PFSK-1 (cell line): ENCODE results near the gene CACUL1.

Experiments used
- REST ChIP-seq, 2 experiments: IDR thresholded peaks; 2 replicates each; pipeline versions ENCODE4 v1.6.1 to v1.8.0; 2011 to 2012; ENCODE audit warnings: low read depth in 2 of 2, low read length in 2 of 2, control low read depth in 1 of 2, inconsistent platforms in 1 of 2, mild to moderate bottlenecking in 1 of 2, moderate library complexity in 1 of 2; ENCODE audit not compliant: insufficient read depth in 1 of 2
- TAF1 ChIP-seq: IDR thresholded peaks from 2 replicates; pipeline ENCODE4 v1.6.1; 2012; ENCODE audit warnings: low read length, control low read depth, borderline replicate concordance; ENCODE audit not compliant: insufficient read depth

GRCh38 chr10:118767297-118768040 lies 12.7 kb upstream of the CACUL1 start:
- no peak for TF ChIP-seq REST (IDR thresholded peaks at IDR 0.05; ENCODE audit: insufficient read depth in 1 of 2, low read depth in 2 of 2, low read length in 2 of 2)
- TF ChIP-seq TAF1: no peak
